Lung (tissue), 12 donors: ENCODE measurements around the gene ELP4. TPM values are rescaled to one million over a fixed set of nuclear protein-coding genes. Genes with fewer than 3 reads are reported as not detected.

Experiments used
- ATAC-seq: fragments of 200-7000 bp; cut with Tn5 transposase; one replicate; pipeline ENCODE4 v1.9.1; 2020; ENCODE audit warnings: moderate number of reproducible peaks; ENCODE audit not compliant: insufficient read depth, low FRiP score
- DNase-seq, 3 donors: peaks; one replicate each; pipeline ENCODE4 v3.0.0-alpha.2; 2013 to 2017
- H3K27ac ChIP-seq, 2 donors: one replicate each; pipeline ENCODE4 v1.5.1; 2013; ENCODE audit warnings: mild to moderate bottlenecking in 2 of 2, moderate library complexity in 2 of 2, control low read depth in 1 of 2, inconsistent platforms in 1 of 2, low read depth in 1 of 2, low read length in 1 of 2
- H3K27me3 ChIP-seq, 3 donors: one replicate each; pipeline ENCODE4 v1.5.1; 2013; ENCODE audit warnings: low read length in 2 of 3; ENCODE audit not compliant: control insufficient read depth in 3 of 3, insufficient read depth in 3 of 3
- H3K36me3 ChIP-seq, 4 donors: one replicate each; pipeline ENCODE4 v1.5.1; 2013; ENCODE audit warnings: low read length in 4 of 4, mild to moderate bottlenecking in 1 of 4, moderate library complexity in 1 of 4; ENCODE audit not compliant: control insufficient read depth in 4 of 4, insufficient read depth in 4 of 4
- H3K4me1 ChIP-seq, 5 donors: one replicate each; pipeline ENCODE4 v1.5.1; 2013; ENCODE audit warnings: low read length in 5 of 5, mild to moderate bottlenecking in 2 of 5, moderate library complexity in 1 of 5; ENCODE audit not compliant: control insufficient read depth in 5 of 5, insufficient read depth in 5 of 5
- H3K4me3 ChIP-seq: one replicate; pipeline ENCODE4 v1.5.1; 2013; ENCODE audit warnings: mild to moderate bottlenecking, control low read depth, moderate library complexity
- H3K9ac ChIP-seq, 2 donors: one replicate each; pipeline ENCODE4 v1.5.1; 2013; ENCODE audit warnings: low read length in 2 of 2, control low read depth in 1 of 2; ENCODE audit not compliant: insufficient read depth in 1 of 2
- H3K9me3 ChIP-seq, 4 donors: one replicate each; pipeline ENCODE4 v1.5.1; 2013; ENCODE audit warnings: low read length in 3 of 4, mild to moderate bottlenecking in 1 of 4, moderate library complexity in 1 of 4; ENCODE audit not compliant: control insufficient read depth in 4 of 4, insufficient read depth in 3 of 4
- WGBS, 2 donors: extraction: QIAGEN DNeasy Blood & Tissue Kit; methylation state at CpG; one replicate each; pipeline ENCODE4 v1.1.7; 2013; 5-methylcytosine and 5-hydroxymethylcytosine counted together
- polyA plus RNA-seq, 2 donors: library from polyadenylated mRNA; stranded (reverse); fragments of 200-250 nt; gene quantifications; one replicate each; pipeline ENCODE4 v1.2.1, GENCODE V29; 2013
- total RNA-seq, 2 donors: library from RNA; depleted of rRNA in 1 of 2; stranded (reverse); fragments of >200 nt in 1 of 2; gene quantifications; one replicate each; pipeline ENCODE4 v1.2.1, GENCODE V29; 2014 to 2021
- TF ChIP-seq, protein P1 (sequence below): IDR thresholded peaks from 2 replicates; pipeline ENCODE4 v1.5.1; 2012; ENCODE audit warnings: mild to moderate bottlenecking; ENCODE audit errors: control extremely low read depth, extremely low read depth
- donor health status: control.
- donor health status: control.
- donor health status: Bipolar disorder and iron deficiency.
- donor health status: healthy.
- donor health status: DM: yes; HTN: yes; CAD: no.

Gene ELP4
- total and polyA plus RNA-seq, 4 donors, result 7.7 to 47.8 (median 13.7) TPM

DNA sequence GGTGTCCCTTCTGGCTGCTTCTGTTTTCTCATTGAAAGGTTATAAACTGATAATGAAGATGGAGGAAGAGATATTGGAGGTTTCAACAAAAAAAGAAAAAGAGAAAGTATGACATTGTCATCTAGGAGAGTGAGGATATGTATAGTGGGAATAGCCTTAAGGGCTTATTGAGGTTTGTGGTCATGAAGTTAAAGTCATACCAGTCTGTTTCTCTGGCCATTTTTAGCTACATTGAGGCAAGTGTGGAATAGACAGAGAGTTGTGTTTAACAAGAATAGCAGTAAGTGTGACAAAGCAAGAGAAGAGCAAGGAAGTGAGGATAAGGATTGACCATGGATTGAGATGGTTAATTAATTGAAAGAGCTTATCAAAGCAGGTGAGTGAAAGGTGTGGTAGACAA, 110.4 kb downstream of the ELP4 start:
- H3K27me3 ChIP-seq, result no peaks in the 10 kb centered on the region
- DNase-seq (no peak), ATAC-seq (no peak)
- H3K4me1 ChIP-seq, result no peaks in the 10 kb centered on the region
- peaks cover 0 to 1% (median 0%) of the 10 kb centered on the region in 4 donors for H3K9me3 ChIP-seq
- H3K4me3 ChIP-seq, result no peak overlapping the region
- no peak overlapping the region for H3K27ac ChIP-seq
- H3K36me3 ChIP-seq, result no peaks in the 10 kb centered on the region
- TF ChIP-seq, protein P1, sequence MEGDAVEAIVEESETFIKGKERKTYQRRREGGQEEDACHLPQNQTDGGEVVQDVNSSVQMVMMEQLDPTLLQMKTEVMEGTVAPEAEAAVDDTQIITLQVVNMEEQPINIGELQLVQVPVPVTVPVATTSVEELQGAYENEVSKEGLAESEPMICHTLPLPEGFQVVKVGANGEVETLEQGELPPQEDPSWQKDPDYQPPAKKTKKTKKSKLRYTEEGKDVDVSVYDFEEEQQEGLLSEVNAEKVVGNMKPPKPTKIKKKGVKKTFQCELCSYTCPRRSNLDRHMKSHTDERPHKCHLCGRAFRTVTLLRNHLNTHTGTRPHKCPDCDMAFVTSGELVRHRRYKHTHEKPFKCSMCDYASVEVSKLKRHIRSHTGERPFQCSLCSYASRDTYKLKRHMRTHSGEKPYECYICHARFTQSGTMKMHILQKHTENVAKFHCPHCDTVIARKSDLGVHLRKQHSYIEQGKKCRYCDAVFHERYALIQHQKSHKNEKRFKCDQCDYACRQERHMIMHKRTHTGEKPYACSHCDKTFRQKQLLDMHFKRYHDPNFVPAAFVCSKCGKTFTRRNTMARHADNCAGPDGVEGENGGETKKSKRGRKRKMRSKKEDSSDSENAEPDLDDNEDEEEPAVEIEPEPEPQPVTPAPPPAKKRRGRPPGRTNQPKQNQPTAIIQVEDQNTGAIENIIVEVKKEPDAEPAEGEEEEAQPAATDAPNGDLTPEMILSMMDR, result no peak
- no peak overlapping the region for H3K9ac ChIP-seq

DNA sequence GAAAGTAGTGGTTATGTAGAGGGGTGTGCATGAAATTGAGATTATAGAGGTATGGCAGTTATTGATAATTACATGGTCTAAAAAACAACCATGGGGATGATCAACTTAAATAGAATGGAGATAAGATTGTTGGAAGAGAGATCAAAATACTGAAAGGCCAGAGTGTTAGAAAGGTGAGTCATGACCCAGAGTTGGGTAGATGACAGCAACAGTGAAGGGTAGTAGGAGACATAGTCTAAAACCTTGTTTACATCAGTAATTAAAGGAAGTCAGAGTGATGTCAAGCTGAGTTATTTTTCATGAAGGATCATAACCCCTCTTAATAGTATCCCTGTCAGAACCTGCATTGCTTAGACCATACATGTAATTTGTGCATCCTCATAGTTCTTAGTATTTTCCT, 110.9 kb downstream of the ELP4 start:
- Histone ChIP-seq H3K9me3 (peaks cover 0 to 1% (median 0%) of the 10 kb centered on the region in 4 donors), H3K27me3 (no peaks in the 10 kb centered on the region), H3K4me3 (no peak overlapping the region), H3K4me1 (no peaks in the 10 kb centered on the region), H3K36me3 (no peaks in the 10 kb centered on the region), H3K27ac (no peak overlapping the region), H3K9ac (no peak overlapping the region)
- ATAC-seq (no peak), DNase-seq (no peak)
- TF ChIP-seq, protein P1, result no peak

DNA sequence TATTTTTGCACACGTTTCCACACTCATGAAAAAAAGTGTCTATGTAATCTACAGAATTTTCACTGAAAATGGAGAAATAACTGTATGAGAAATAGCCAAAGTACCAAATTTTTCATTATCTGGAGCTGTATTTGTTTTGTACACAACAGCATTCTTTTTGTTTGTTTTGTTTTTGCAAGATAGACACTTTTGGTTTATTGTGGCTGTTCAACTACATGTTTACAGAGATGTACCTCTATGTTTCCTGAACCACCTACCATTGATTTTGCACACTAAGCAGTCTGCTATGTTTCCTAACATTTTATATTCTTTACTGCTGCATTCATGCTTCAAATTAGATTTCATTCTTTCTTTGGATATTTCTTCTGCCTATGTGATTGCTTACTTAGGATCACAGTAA, 116.3 kb downstream of the ELP4 start:
- TF ChIP-seq, protein P1, result no peak
- DNase-seq (no peak), ATAC-seq (no peak)
- no peaks in the 10 kb centered on the region for H3K4me1 ChIP-seq
- H3K27me3 ChIP-seq, result no peaks in the 10 kb centered on the region
- no peak overlapping the region for H3K9ac ChIP-seq
- H3K4me3 ChIP-seq, result no peak overlapping the region
- no peaks in the 10 kb centered on the region for H3K9me3 ChIP-seq
- no peak overlapping the region for H3K27ac ChIP-seq
- peaks cover 0 to 4% (median 2%) of the 10 kb centered on the region in 4 donors for H3K36me3 ChIP-seq
- WGBS, 2 donors, result 91 to 95% methylated on average over 1 of the region's 1 CpG

DNA sequence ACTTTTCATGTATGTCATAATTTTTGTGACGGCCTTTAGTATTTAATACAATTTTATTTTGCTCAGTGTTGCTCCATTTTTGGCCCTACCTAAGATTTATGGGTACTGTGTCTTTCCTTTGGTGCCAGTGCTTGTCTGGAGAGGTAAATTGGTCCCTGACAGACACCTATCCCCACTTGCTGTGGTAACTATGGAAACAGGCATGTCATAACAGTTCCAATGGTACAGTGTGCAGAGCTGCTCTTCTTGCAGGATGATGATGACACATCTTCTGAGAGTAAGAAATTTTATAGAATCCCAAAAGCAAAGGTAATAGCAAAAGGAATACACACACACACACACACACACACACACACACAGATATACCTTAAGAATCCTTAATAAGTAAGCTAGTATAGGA, 118.5 kb downstream of the ELP4 start:
- no peak for DNase-seq
- peaks cover 0 to 4% (median 2%) of the 10 kb centered on the region in 4 donors for H3K36me3 ChIP-seq
- no peak overlapping the region for H3K9ac ChIP-seq
- no peaks in the 10 kb centered on the region for H3K9me3 ChIP-seq
- 95 to 98% methylated on average over 1 of the region's 1 CpG for WGBS, 2 donors
- TF ChIP-seq, protein P1, result no peak
- no peak for ATAC-seq
- H3K27me3 ChIP-seq, result no peaks in the 10 kb centered on the region
- H3K27ac ChIP-seq, result no peak overlapping the region
- no peak overlapping the region for H3K4me3 ChIP-seq
- no peaks in the 10 kb centered on the region for H3K4me1 ChIP-seq
